ENCODE data around the gene CT45A8. TPM values are rescaled to one million over a fixed set of nuclear protein-coding genes. Genes with fewer than 3 reads are reported as not detected.

Gene CT45A8
- total RNA-seq (2022; extraction: Qiagen RNA extraction; ENCODE audit: low read depth) = not detected in 5 replicates

GRCh38 chrX:135854438-135854837, at the start of gene CT45A8:
TSS of gene CT45A8 (minus strand) at chrX:135854538. CDS start at chrX:135850783, 3,755 bp downstream.

GRCh38 chrX:135893294-135893817, 39.0 kb upstream of the CT45A8 start, which contains the start of the genes CT45A10 and SAGE1:
TSS of gene CT45A10 (minus strand) at chrX:135893444. CDS start at chrX:135885344, 8,100 bp downstream.
TSS of gene SAGE1 (plus strand) at chrX:135893716. CDS start at chrX:135896243, 2,527 bp downstream.

GRCh38 chrX:135871712-135872111, 17.4 kb upstream of the CT45A8 start, which contains the start of gene CT45A9:
TSS of gene CT45A9 (minus strand) at chrX:135871812. CDS start at chrX:135868061, 3,751 bp downstream.

GRCh38 chrX:135837180-135837579, 17.2 kb downstream of the CT45A8 start, which contains the start of gene CT45A7:
TSS of gene CT45A7 (minus strand) at chrX:135837280. CDS start at chrX:135833533, 3,747 bp downstream.

GRCh38 chrX:135819912-135820311, 34.4 kb downstream of the CT45A8 start, which contains the start of gene CT45A2:
TSS of gene CT45A2 (minus strand) at chrX:135820012. CDS start at chrX:135816265, 3,747 bp downstream.

GRCh38 chrX:135802687-135803086, 51.7 kb downstream of the CT45A8 start, which contains the start of gene CT45A6:
TSS of gene CT45A6 (minus strand) at chrX:135802787. CDS start at chrX:135798993, 3,794 bp downstream.

Other genes with a start within 250 kb of the CT45A8 start
- not detected in 5 replicates for gene CT45A1, start 140.9 kb downstream of the CT45A8 start, total RNA-seq (2022; extraction: Qiagen RNA extraction; ENCODE audit: low read depth)
- gene CT45A3, start 86.3 kb downstream of the CT45A8 start, total RNA-seq (2022; extraction: Qiagen RNA extraction; ENCODE audit: low read depth) = not detected in 5 replicates
- gene CT45A5, start 69.0 kb downstream of the CT45A8 start, total RNA-seq (2022; extraction: Qiagen RNA extraction; ENCODE audit: low read depth) = not detected in 5 replicates
- gene CT45A6, start 51.8 kb downstream of the CT45A8 start, total RNA-seq (2022; extraction: Qiagen RNA extraction; ENCODE audit: low read depth) = not detected in 5 replicates
- not detected in 5 replicates for gene CT45A2, start 34.5 kb downstream of the CT45A8 start, total RNA-seq (2022; extraction: Qiagen RNA extraction; ENCODE audit: low read depth)
- not detected in 5 replicates for gene CT45A7, start 17.3 kb downstream of the CT45A8 start, total RNA-seq (2022; extraction: Qiagen RNA extraction; ENCODE audit: low read depth)
- gene CT45A9, start 17.3 kb upstream of the CT45A8 start, total RNA-seq (2022; extraction: Qiagen RNA extraction; ENCODE audit: low read depth) = not detected in 5 replicates
- gene CT45A10, start 38.9 kb upstream of the CT45A8 start, total RNA-seq (2022; extraction: Qiagen RNA extraction; ENCODE audit: low read depth) = 0.33 TPM in 1 of 5 replicates, not detected in the others
- gene SAGE1, start 39.2 kb upstream of the CT45A8 start, total RNA-seq (2022; extraction: Qiagen RNA extraction; ENCODE audit: low read depth) = 0.05 TPM in 1 of 5 replicates, not detected in the others
- gene MMGT1, start 119.5 kb upstream of the CT45A8 start, total RNA-seq (2022; extraction: Qiagen RNA extraction; ENCODE audit: low read depth) = 8.7 to 19.3 TPM (median 17.5 TPM) in 5 replicates
- gene SLC9A6, start 130.9 kb upstream of the CT45A8 start, total RNA-seq (2022; extraction: Qiagen RNA extraction; ENCODE audit: low read depth) = 6.1 to 10.7 TPM (median 8.2 TPM) in 5 replicates